HEK293 (cell line): Measurements from ENCODE around the gene ZAP70.

Experiments used
- CTCF ChIA-PET: fragments of 350-600 bp; formaldehyde crosslinking; extraction: SDS; loops from one replicate; lab custom pipeline; 2021; ENCODE audit warnings: antibody characterized with exemption; lab: Yijun Ruan, JAX
- POLR2A ChIA-PET: fragments of 300-600 bp; formaldehyde crosslinking; extraction: SDS; loops from one replicate; lab custom pipeline; 2020; ENCODE audit warnings: antibody characterized with exemption, inconsistent platforms; lab: Yijun Ruan, JAX
- H3K27ac ChIP-seq: fragments of 200-500 bp; sonication (Bioruptor generic); 2 replicates; pipeline ENCODE4 v1.5.1; 2014; ENCODE audit warnings: low read depth, low read length, control low read depth, inconsistent platforms; ENCODE audit errors: extremely low read depth
- H3K36me3 ChIP-seq, 2 experiments: fragments of 200-500 bp in 1 of 2; sonication (Bioruptor generic) in 1 of 2; 1 replicate in 1 of 2; 2 replicates in 1 of 2; pipeline ENCODE4 v1.5.1; 2014 to 2017; ENCODE audit warnings: inconsistent platforms in 2 of 2, low read length in 2 of 2; ENCODE audit not compliant: control insufficient read depth in 2 of 2, insufficient read depth in 1 of 2
- H3K4me1 ChIP-seq: fragments of 200-500 bp; sonication (Bioruptor generic); 2 replicates; pipeline ENCODE4 v1.5.1; 2014; ENCODE audit warnings: mild to moderate bottlenecking, low read length, inconsistent platforms; ENCODE audit not compliant: control insufficient read depth, insufficient read depth
- H3K4me3 ChIP-seq: 2 replicates; pipeline ENCODE4 v1.5.1; 2011; ENCODE audit warnings: low read depth, mild to moderate bottlenecking, control low read depth, low read length, moderate library complexity
- H3K9me3 ChIP-seq: fragments of 200-500 bp; sonication (Bioruptor generic); 2 replicates; pipeline ENCODE4 v1.5.1; 2014; ENCODE audit warnings: low read depth, low read length, inconsistent platforms; ENCODE audit not compliant: control insufficient read depth, insufficient read depth
- GLIS1 ChIP-seq: fragments of 450-650 bp; formaldehyde crosslinking; IDR thresholded peaks from 2 replicates; pipeline ENCODE4 v1.5.1; 2016; ENCODE audit warnings: missing biosample characterization, missing genetic modification characterization
- KLF9 ChIP-seq: fragments of 450-650 bp; formaldehyde crosslinking; IDR thresholded peaks from 2 replicates; pipeline ENCODE4 v1.5.1; 2016; ENCODE audit warnings: missing biosample characterization, missing genetic modification characterization, low read depth
- PBX3 ChIP-seq: sonication (generic); formaldehyde crosslinking; IDR thresholded peaks from 2 replicates; pipeline ENCODE4 v1.8.1; 2022; ENCODE audit warnings: mild to moderate bottlenecking, moderate library complexity, missing genetic modification reagents
- YY2 ChIP-seq: fragments of 450-650 bp; formaldehyde crosslinking; IDR thresholded peaks from 2 replicates; pipeline ENCODE4 v1.5.1; 2016; ENCODE audit warnings: missing biosample characterization, missing genetic modification characterization
- ZBTB21 ChIP-seq: fragments of 450-650 bp; formaldehyde crosslinking; IDR thresholded peaks from 2 replicates; pipeline ENCODE4 v1.5.1; 2017; ENCODE audit warnings: missing biosample characterization, missing genetic modification characterization
- ZBTB8A ChIP-seq: fragments of 450-650 bp; formaldehyde crosslinking; IDR thresholded peaks from 2 replicates; pipeline ENCODE4 v1.5.1; 2016; ENCODE audit warnings: missing biosample characterization, missing genetic modification characterization
- ZNF121 ChIP-seq: fragments of 450-650 bp; formaldehyde crosslinking; IDR thresholded peaks from 2 replicates; pipeline ENCODE4 v1.5.1; 2016; ENCODE audit warnings: missing biosample characterization, missing genetic modification characterization
- ZNF138 ChIP-seq: fragments of 450-650 bp; formaldehyde crosslinking; IDR thresholded peaks from 2 replicates; pipeline ENCODE4 v1.5.1; 2016; ENCODE audit warnings: missing biosample characterization, missing genetic modification characterization, borderline replicate concordance
- ZNF140 ChIP-seq: fragments of 450-650 bp; formaldehyde crosslinking; IDR thresholded peaks from 2 replicates; pipeline ENCODE4 v1.5.1; 2016; ENCODE audit warnings: missing biosample characterization, missing genetic modification characterization
- ZNF223 ChIP-seq: fragments of 450-650 bp; formaldehyde crosslinking; IDR thresholded peaks from 2 replicates; pipeline ENCODE4 v1.5.1; 2016; ENCODE audit warnings: missing biosample characterization, missing genetic modification characterization
- ZNF274 ChIP-seq, 2 experiments: fragments of 200-500 bp in 1 of 2; fragments of 450-650 bp in 1 of 2; sonication (Bioruptor generic) in 1 of 2; formaldehyde crosslinking in 1 of 2; IDR thresholded peaks; 2 replicates each; pipeline versions ENCODE4 v1.5.1 to v1.6.1; 2014 to 2016; ENCODE audit warnings: borderline replicate concordance in 1 of 2, inconsistent platforms in 1 of 2, low read length in 1 of 2, missing biosample characterization in 1 of 2, missing genetic modification characterization in 1 of 2
- ZNF529 ChIP-seq: fragments of 450-650 bp; formaldehyde crosslinking; IDR thresholded peaks from 2 replicates; pipeline ENCODE4 v1.5.1; 2017; ENCODE audit warnings: missing genetic modification characterization, missing biosample characterization; ENCODE audit not compliant: insufficient replicate concordance
- ZNF548 ChIP-seq: fragments of 450-650 bp; formaldehyde crosslinking; IDR thresholded peaks from 2 replicates; pipeline ENCODE4 v1.5.1; 2016; ENCODE audit warnings: missing biosample characterization, missing genetic modification characterization
- ZNF596 ChIP-seq: fragments of 450-650 bp; IDR thresholded peaks from 2 replicates; pipeline ENCODE4 v1.5.0; 2018; ENCODE audit warnings: missing biosample characterization, mild to moderate bottlenecking, missing genetic modification characterization, moderate library complexity
- ZNF670 ChIP-seq: fragments of 450-650 bp; formaldehyde crosslinking; IDR thresholded peaks from 2 replicates; pipeline ENCODE4 v1.5.1; 2016; ENCODE audit warnings: missing biosample characterization, missing genetic modification characterization, low read depth
- ZNF677 ChIP-seq: fragments of 450-650 bp; IDR thresholded peaks from 2 replicates; pipeline ENCODE4 v1.5.0; 2018; ENCODE audit warnings: missing biosample characterization, mild to moderate bottlenecking, missing genetic modification characterization, moderate library complexity
- ZNF777 ChIP-seq: fragments of 450-650 bp; formaldehyde crosslinking; IDR thresholded peaks from 2 replicates; pipeline ENCODE4 v1.5.1; 2017; ENCODE audit warnings: missing biosample characterization, missing genetic modification characterization, borderline replicate concordance
- ZSCAN18 ChIP-seq: fragments of 450-650 bp; formaldehyde crosslinking; IDR thresholded peaks from 2 replicates; pipeline ENCODE4 v1.5.1; 2016; ENCODE audit warnings: missing biosample characterization, missing genetic modification characterization
- TF ChIP-seq, protein P1 (sequence below): fragments of 450-650 bp; formaldehyde crosslinking; IDR thresholded peaks from 2 replicates; pipeline ENCODE4 v1.5.1; 2016; ENCODE audit warnings: missing biosample characterization, missing genetic modification characterization, borderline replicate concordance
- TF ChIP-seq, protein P2 (sequence below): fragments of 450-650 bp; formaldehyde crosslinking; IDR thresholded peaks from 2 replicates; pipeline ENCODE4 v1.5.1; 2016; ENCODE audit warnings: missing biosample characterization, missing genetic modification characterization

The ZAP70 gene

DNA sequence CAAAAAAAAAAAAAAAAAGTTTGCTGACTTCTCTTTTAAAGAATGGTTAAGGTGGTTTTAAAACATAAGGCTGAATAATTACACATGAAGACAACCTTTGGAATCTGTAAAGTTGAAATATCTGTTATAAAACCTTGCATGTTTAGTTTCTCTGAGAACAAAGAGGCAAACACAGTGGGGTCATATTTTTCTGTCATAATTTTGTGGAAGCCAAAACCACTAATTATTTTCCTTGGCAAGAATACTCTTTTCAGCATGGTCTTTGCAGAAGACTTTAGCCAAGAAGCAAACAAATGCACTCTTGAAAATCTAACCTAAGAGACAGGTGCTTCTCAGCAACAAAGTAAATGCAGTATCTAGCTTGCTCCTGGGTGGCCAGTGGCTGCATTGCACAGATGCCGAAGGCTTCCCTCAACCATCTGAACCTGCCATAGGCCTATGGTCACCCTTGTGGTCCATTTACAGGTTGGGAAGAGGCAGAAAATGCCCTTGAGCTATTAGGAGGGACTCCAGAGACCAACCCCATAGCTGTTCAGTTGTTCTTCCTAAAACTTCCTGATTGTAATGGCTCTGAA lies 44.8 kb downstream of the ZAP70 start:
- Histone ChIP-seq H3K4me1 (no peaks in the 10 kb centered on the region), H3K9me3 (no peaks in the 10 kb centered on the region), H3K27ac (no peak overlapping the region), H3K36me3 (peaks cover 7 to 74% of the 10 kb centered on the region in 2 experiments), H3K4me3 (no peak overlapping the region)
- TF ChIP-seq ZNF140 (tag by site-specific recombination) (no peak), ZNF274 (IDR thresholded peaks at IDR 0.05; ENCODE audit: low read length) (no peak), ZNF274 (tag by site-specific recombination; IDR thresholded peaks at IDR 0.05; ENCODE audit: borderline replicate concordance) (no peak), GLIS1 (tag by site-specific recombination) (no peak), ZNF670 (tag by site-specific recombination) (no peak), ZNF777 (tag by site-specific recombination) (no peak), ZNF529 (tag by site-specific recombination) (no peak), ZBTB21 (tag by site-specific recombination) (no peak), KLF9 (tag by site-specific recombination) (no peak), ZNF548 (tag by site-specific recombination) (no peak), PBX3 (no peak)
- TF ChIP-seq, protein P1, sequence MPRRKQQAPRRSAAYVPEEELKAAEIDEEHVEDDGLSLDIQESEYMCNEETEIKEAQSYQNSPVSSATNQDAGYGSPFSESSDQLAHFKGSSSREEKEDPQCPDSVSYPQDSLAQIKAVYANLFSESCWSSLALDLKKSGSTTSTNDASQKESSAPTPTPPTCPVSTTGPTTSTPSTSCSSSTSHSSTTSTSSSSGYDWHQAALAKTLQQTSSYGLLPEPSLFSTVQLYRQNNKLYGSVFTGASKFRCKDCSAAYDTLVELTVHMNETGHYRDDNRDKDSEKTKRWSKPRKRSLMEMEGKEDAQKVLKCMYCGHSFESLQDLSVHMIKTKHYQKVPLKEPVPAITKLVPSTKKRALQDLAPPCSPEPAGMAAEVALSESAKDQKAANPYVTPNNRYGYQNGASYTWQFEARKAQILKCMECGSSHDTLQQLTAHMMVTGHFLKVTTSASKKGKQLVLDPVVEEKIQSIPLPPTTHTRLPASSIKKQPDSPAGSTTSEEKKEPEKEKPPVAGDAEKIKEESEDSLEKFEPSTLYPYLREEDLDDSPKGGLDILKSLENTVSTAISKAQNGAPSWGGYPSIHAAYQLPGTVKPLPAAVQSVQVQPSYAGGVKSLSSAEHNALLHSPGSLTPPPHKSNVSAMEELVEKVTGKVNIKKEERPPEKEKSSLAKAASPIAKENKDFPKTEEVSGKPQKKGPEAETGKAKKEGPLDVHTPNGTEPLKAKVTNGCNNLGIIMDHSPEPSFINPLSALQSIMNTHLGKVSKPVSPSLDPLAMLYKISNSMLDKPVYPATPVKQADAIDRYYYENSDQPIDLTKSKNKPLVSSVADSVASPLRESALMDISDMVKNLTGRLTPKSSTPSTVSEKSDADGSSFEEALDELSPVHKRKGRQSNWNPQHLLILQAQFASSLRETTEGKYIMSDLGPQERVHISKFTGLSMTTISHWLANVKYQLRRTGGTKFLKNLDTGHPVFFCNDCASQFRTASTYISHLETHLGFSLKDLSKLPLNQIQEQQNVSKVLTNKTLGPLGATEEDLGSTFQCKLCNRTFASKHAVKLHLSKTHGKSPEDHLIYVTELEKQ (tag by site-specific recombination), result no peak
- TF ChIP-seq, protein P2, sequence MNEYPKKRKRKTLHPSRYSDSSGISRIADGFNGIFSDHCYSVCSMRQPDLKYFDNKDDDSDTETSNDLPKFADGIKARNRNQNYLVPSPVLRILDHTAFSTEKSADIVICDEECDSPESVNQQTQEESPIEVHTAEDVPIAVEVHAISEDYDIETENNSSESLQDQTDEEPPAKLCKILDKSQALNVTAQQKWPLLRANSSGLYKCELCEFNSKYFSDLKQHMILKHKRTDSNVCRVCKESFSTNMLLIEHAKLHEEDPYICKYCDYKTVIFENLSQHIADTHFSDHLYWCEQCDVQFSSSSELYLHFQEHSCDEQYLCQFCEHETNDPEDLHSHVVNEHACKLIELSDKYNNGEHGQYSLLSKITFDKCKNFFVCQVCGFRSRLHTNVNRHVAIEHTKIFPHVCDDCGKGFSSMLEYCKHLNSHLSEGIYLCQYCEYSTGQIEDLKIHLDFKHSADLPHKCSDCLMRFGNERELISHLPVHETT (tag by site-specific recombination), result no peak
- ChIA-PET POLR2A (no interaction called here), CTCF (no interaction called here)

DNA sequence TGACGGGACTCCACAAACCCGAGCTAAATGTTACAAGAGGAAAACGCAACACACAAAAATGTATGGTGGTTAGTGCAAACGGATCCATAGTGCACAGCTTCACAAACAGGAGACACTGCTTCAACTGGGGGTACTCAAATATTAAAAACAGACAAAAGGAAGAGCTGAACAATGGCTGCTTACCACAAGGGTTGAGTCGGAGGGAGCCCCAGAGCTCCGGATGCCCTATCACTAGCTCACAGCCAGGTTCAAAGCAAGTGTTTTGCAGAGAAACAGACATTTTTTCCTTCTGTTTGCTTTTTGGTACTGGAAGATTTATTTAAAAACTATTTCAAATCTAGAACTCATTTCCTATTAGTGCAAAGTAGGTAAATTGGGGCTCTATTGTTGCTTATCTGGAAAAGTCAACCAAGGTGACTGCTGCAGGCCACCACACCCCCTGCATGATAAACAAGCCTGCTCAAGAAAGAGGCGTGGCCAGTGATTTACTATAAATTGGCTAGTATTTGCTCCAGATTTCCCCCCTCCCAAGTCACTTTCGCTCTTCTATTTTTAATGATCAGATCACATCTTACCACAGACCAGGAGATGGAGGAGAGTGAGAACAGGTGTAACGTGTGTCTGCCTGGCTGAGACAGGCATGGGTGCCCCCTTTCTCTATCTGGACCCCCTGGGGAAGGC lies 46.5 kb downstream of the ZAP70 start:
- Histone ChIP-seq H3K36me3 (peaks cover 7 to 84% of the 10 kb centered on the region in 2 experiments; a peak in 2 of 3 replicates), H3K27ac (no peak overlapping the region), H3K9me3 (no peaks in the 10 kb centered on the region), H3K4me3 (no peak overlapping the region), H3K4me1 (no peaks in the 10 kb centered on the region)
- no peak for TF ChIP-seq ZNF677 (tag by site-specific recombination)
- no peak for TF ChIP-seq YY2 (tag by site-specific recombination)
- TF ChIP-seq KLF9 (tag by site-specific recombination), result no peak
- TF ChIP-seq ZBTB8A, result no peak
- TF ChIP-seq ZSCAN18 (tag by site-specific recombination), result no peak
- TF ChIP-seq ZNF138, result no peak
- TF ChIP-seq ZNF121 (tag by site-specific recombination), result no peak
- no peak for TF ChIP-seq ZNF223 (tag by site-specific recombination)
- TF ChIP-seq ZNF529 (tag by site-specific recombination), result no peak
- TF ChIP-seq ZNF596 (tag by site-specific recombination), result no peak
- ChIA-PET CTCF (no interaction called here), POLR2A (no interaction called here)
